Endothelial cell of umbilical vein (primary cell): ENCODE measurements around the gene C3orf70. TPM values are rescaled to one million over a fixed set of nuclear protein-coding genes. Genes with fewer than 3 reads are reported as not detected.

Experiments used
- BruUV-seq: library from RNA; stranded (reverse); fragments of 400-500 nt; replicated peaks from 2 replicates; lab custom pipeline; 2021; lab: Mats Ljungman, UMichigan
- CTCF ChIA-PET: fragments of 300-600, 350-600 bp; sonication (Branson Sonifier 250); formaldehyde crosslinking; loops from one replicate; lab custom pipeline; 2021; ENCODE audit warnings: antibody characterized with exemption, inconsistent platforms; lab: Charles Lee
- POLR2A ChIA-PET: fragments of 300-600, 350-600 bp; sonication (Branson Sonifier 250); formaldehyde crosslinking; loops from one replicate; lab custom pipeline; 2021; ENCODE audit warnings: antibody characterized with exemption, inconsistent platforms; lab: Charles Lee
- DNase-seq: peaks from one replicate; pipeline ENCODE4 v3.0.0-alpha.2; 2011; ENCODE audit warnings: low read depth, low spot score
- FAIRE-seq: peaks from 2 replicates; lab custom pipeline; 2011; peaks lifted over from hg19 to GRCh38; lab: Jason Lieb, UNC
- H2AFZ ChIP-seq: 2 replicates; pipeline ENCODE4 v1.6.0; 2012; ENCODE audit warnings: low read depth, low read length, control low read depth, inconsistent platforms
- H3K27ac ChIP-seq: 2 replicates; pipeline ENCODE4 v1.5.1; 2011; ENCODE audit warnings: low read depth, mild to moderate bottlenecking, control low read depth, low read length, moderate library complexity; ENCODE audit not compliant: insufficient read depth
- H3K27me3 ChIP-seq, 2 experiments: 2 replicates each; pipeline versions ENCODE4 v1.6.0 to v1.6.1; 2011; ENCODE audit warnings: low read length in 2 of 2, mixed read lengths in 1 of 2; ENCODE audit not compliant: control insufficient read depth in 2 of 2, insufficient read depth in 2 of 2
- H3K36me3 ChIP-seq, 2 experiments: 2 replicates in 1 of 2; 3 replicates in 1 of 2; pipeline ENCODE4 v1.5.1; 2011; ENCODE audit warnings: low read length in 2 of 2, mild to moderate bottlenecking in 1 of 2, moderate library complexity in 1 of 2; ENCODE audit not compliant: control insufficient read depth in 2 of 2, insufficient read depth in 2 of 2; ENCODE audit errors: extremely low read depth in 1 of 2
- H3K4me1 ChIP-seq: 3 replicates; pipeline ENCODE4 v1.5.1; 2011; ENCODE audit warnings: mild to moderate bottlenecking, low read length; ENCODE audit not compliant: control insufficient read depth, insufficient read depth; ENCODE audit errors: extremely low read depth
- H3K4me2 ChIP-seq: 2 replicates; pipeline ENCODE4 v1.6.1; 2011; ENCODE audit warnings: low read length, control low read depth, mixed read lengths; ENCODE audit not compliant: insufficient read depth
- H3K4me3 ChIP-seq, 3 experiments: fragments of 200-600 bp in 1 of 3; sonication (generic), shearing (Covaris generic) in 1 of 3; replicated peaks in 1 of 3; 2 replicates each; pipeline ENCODE4 v1.5.1; 2011 to 2016; ENCODE audit warnings: control low read depth in 3 of 3, low read length in 3 of 3, mild to moderate bottlenecking in 2 of 3, inconsistent platforms in 1 of 3, low read depth in 1 of 3, moderate library complexity in 1 of 3; ENCODE audit not compliant: insufficient read depth in 1 of 3
- H3K79me2 ChIP-seq: 2 replicates; pipeline ENCODE4 v1.6.0; 2012; ENCODE audit warnings: low read length, inconsistent platforms; ENCODE audit not compliant: control insufficient read depth, insufficient read depth
- H3K9ac ChIP-seq: replicated peaks from 2 replicates; pipeline ENCODE3; 2011; ENCODE audit warnings: low read length, control low read depth; ENCODE audit not compliant: insufficient read depth; ENCODE audit errors: extremely low read depth
- H3K9me1 ChIP-seq: replicated peaks from 3 replicates; pipeline ENCODE4 v1.6.0; 2011; ENCODE audit warnings: mild to moderate bottlenecking, low read length; ENCODE audit not compliant: control insufficient read depth, insufficient read depth; ENCODE audit errors: extremely low read depth
- H3K9me3 ChIP-seq: replicated peaks from 2 replicates; pipeline ENCODE4 v1.5.1; 2012; ENCODE audit warnings: low read length, inconsistent platforms; ENCODE audit not compliant: control insufficient read depth, insufficient read depth
- H4K20me1 ChIP-seq: replicated peaks from 2 replicates; pipeline ENCODE3; 2011; ENCODE audit warnings: mild to moderate bottlenecking, low read length; ENCODE audit not compliant: control insufficient read depth, insufficient read depth; ENCODE audit errors: extremely low read depth
- EZH2 ChIP-seq: IDR thresholded peaks from 2 replicates; pipeline ENCODE4 v1.6.1; 2012; ENCODE audit warnings: borderline replicate concordance, low read depth, mild to moderate bottlenecking, moderate library complexity, low read length, inconsistent platforms; ENCODE audit not compliant: severe bottlenecking
- FOS ChIP-seq: IDR thresholded peaks from 2 replicates; pipeline ENCODE4 v1.6.1; 2011; ENCODE audit warnings: mild to moderate bottlenecking, low read length, moderate library complexity, borderline replicate concordance; ENCODE audit not compliant: insufficient read depth
- GATA2 ChIP-seq: IDR thresholded peaks from 2 replicates; pipeline ENCODE4 v1.7.0; 2011; ENCODE audit warnings: low read depth, mild to moderate bottlenecking, moderate library complexity, mixed read lengths, low read length; ENCODE audit not compliant: insufficient read length, insufficient read depth
- JUN ChIP-seq: IDR thresholded peaks from 2 replicates; pipeline ENCODE4 v1.6.1; 2011; ENCODE audit warnings: borderline replicate concordance, low read depth; ENCODE audit not compliant: insufficient read length, insufficient read depth
- MYC ChIP-seq: IDR thresholded peaks from one replicate; pipeline ENCODE4 v1.6.1; 2011; ENCODE audit warnings: mild to moderate bottlenecking, low read depth, low read length
- POLR2A ChIP-seq: IDR thresholded peaks from 2 replicates; pipeline ENCODE4 v1.6.1; 2012; ENCODE audit warnings: low read depth, mild to moderate bottlenecking, control low read depth, low read length
- POLR2AphosphoS5 ChIP-seq: IDR thresholded peaks from 2 replicates; pipeline ENCODE4 v1.6.1; 2012; ENCODE audit warnings: low read depth, mild to moderate bottlenecking, control low read depth, low read length, moderate library complexity; ENCODE audit not compliant: insufficient read depth
- dilution Hi-C: fragments of 300-500 bp; cut with MboI; formaldehyde crosslinking; loops from one replicate; pipeline ENCODE4 v1.15.0; 2019; ENCODE audit warnings: low sequenced_read_pairs; ENCODE audit not compliant: extremely low pct_ligation_motif_present
- intact Hi-C: fragments of 100-400 bp; cut with micrococcal nuclease; formaldehyde crosslinking; loops from one replicate; pipeline ENCODE4 v1.10.0; 2022
- polyA plus RNA-seq, 4 experiments: library from polyadenylated mRNA; depleted of rRNA in 3 of 4; stranded (reverse) in 3 of 4; unstranded in 1 of 4; fragments of >200 nt; gene quantifications; 2 replicates each; pipeline versions ENCODE4 v1.2.1 to v1.2.3, GENCODE V29; 2011 to 2012; ENCODE audit warnings: missing spikeins in 1 of 4
- total RNA-seq: library from RNA; stranded (reverse); gene quantifications from 2 replicates; pipeline ENCODE4 v1.2.3, GENCODE V29; 2021
- TF ChIP-seq, protein P1 (sequence below), 2 donors: IDR thresholded peaks; 1 replicate in 1 of 2; 2 replicates in 1 of 2; pipeline ENCODE4 v1.5.1; 2011; ENCODE audit warnings: low read length in 2 of 2, mild to moderate bottlenecking in 2 of 2, moderate library complexity in 2 of 2, control low read depth in 1 of 2, inconsistent platforms in 1 of 2, low read depth in 1 of 2; ENCODE audit not compliant: insufficient read depth in 1 of 2; ENCODE audit errors: extremely low read depth in 1 of 2
- TF ChIP-seq, protein P2 (sequence below): IDR thresholded peaks from 2 replicates; pipeline ENCODE4 v1.6.1; 2011; ENCODE audit not compliant: insufficient read depth, insufficient read length

C3orf70 gene
- total and polyA plus RNA-seq, 2 donors (not counting 3 experiments of a cell fraction or from before 2014, with no cell fraction given) = 0.08 to 0.20 TPM

DNA sequence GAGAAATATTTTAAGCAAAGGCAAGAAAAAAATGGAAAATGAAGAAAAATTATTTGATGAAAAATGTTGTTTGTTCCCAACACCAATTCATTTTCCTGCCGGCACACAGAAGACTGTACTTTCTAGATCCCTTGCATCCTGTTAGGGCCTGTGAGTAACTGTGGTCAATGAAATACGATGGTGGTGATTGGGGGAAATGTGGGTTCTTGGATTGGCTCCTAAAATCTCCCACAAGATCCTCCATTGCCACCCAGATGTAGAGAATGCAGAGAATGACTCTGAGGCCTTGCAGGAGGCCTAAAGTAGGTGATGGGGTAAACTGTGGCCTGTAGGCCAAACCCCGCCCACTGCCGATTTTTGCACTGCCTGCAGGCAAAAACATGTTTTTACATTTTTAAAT, 46.3 kb upstream of the C3orf70 start:
- Histone ChIP-seq H3K9ac (no peak overlapping the region), H3K27ac (no peak overlapping the region), H3K36me3 (no peaks in the 10 kb centered on the region), H3K9me3 (no peaks in the 10 kb centered on the region), H3K4me1 (no peaks in the 10 kb centered on the region), H2AFZ (no peak overlapping the region), H3K9me1 (no peaks in the 10 kb centered on the region), H3K4me3 (no peak overlapping the region), H3K79me2 (no peaks in the 10 kb centered on the region), H3K27me3 (no peaks in the 10 kb centered on the region), H4K20me1 (no peaks in the 10 kb centered on the region), H3K4me2 (no peak overlapping the region)
- DNase-seq (no peak), FAIRE-seq (no peak)
- ChIA-PET POLR2A (no interaction called here), CTCF (no interaction called here)
- no TSS peak for BruUV-seq
- intact Hi-C loops (no loop called here), dilution Hi-C loops (loop anchor here (25.0 kb wide), 1 partner anchor 337 kb away; no protein-coding TSS in a partner anchor)
- TF ChIP-seq GATA2 (no peak), FOS (no peak), MYC (no peak), EZH2 (no peak), POLR2AphosphoS5 (no peak), JUN (no peak), POLR2A (no peak)
- TF ChIP-seq, protein P1, sequence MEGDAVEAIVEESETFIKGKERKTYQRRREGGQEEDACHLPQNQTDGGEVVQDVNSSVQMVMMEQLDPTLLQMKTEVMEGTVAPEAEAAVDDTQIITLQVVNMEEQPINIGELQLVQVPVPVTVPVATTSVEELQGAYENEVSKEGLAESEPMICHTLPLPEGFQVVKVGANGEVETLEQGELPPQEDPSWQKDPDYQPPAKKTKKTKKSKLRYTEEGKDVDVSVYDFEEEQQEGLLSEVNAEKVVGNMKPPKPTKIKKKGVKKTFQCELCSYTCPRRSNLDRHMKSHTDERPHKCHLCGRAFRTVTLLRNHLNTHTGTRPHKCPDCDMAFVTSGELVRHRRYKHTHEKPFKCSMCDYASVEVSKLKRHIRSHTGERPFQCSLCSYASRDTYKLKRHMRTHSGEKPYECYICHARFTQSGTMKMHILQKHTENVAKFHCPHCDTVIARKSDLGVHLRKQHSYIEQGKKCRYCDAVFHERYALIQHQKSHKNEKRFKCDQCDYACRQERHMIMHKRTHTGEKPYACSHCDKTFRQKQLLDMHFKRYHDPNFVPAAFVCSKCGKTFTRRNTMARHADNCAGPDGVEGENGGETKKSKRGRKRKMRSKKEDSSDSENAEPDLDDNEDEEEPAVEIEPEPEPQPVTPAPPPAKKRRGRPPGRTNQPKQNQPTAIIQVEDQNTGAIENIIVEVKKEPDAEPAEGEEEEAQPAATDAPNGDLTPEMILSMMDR (IDR thresholded peaks at IDR 0.05; ENCODE audit: extremely low read depth in 1 of 2, insufficient read depth in 1 of 2, low read depth in 1 of 2, low read length in 2 of 2) = no peak
- TF ChIP-seq, protein P2, sequence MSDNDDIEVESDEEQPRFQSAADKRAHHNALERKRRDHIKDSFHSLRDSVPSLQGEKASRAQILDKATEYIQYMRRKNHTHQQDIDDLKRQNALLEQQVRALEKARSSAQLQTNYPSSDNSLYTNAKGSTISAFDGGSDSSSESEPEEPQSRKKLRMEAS = no peak
